K562 (cell line): Measurements from ENCODE around the gene DIS3L2.

ENCODE experiments used
- ARID3A ChIP-seq: IDR thresholded peaks from 2 replicates; pipeline ENCODE4 v1.6.1; 2012; ENCODE audit warnings: low read depth, low read length, improper control_type of control experiment, borderline replicate concordance
- CBX5 ChIP-seq: IDR thresholded peaks from 2 replicates; pipeline ENCODE4 v1.6.1; 2014; ENCODE audit warnings: low read depth, borderline replicate concordance
- EWSR1 ChIP-seq: fragments of 450-650 bp; IDR thresholded peaks from 2 replicates; pipeline ENCODE4 v1.6.1; 2018; ENCODE audit warnings: borderline replicate concordance, mild to moderate bottlenecking, low read depth, moderate library complexity; ENCODE audit not compliant: partially characterized antibody
- POLR2A ChIP-seq: fragments of 450-650 bp; conservative IDR thresholded peaks from 2 replicates; pipeline ENCODE4 v1.6.1; 2016
- SMARCB1 ChIP-seq: IDR thresholded peaks from 2 replicates; pipeline ENCODE4 v1.6.1; 2011; ENCODE audit warnings: improper control_type of control experiment, low read depth; ENCODE audit not compliant: insufficient read length
- YY1 ChIP-seq, 3 experiments: IDR thresholded peaks; 2 replicates each; pipeline ENCODE4 v1.6.1; 2011; ENCODE audit warnings: low read length in 2 of 3, mild to moderate bottlenecking in 2 of 3, moderate library complexity in 2 of 3, borderline replicate concordance in 1 of 3, control low read depth in 1 of 3, low read depth in 1 of 3; ENCODE audit not compliant: insufficient read depth in 3 of 3, insufficient replicate concordance in 2 of 3, control insufficient read depth in 1 of 3, insufficient read length in 1 of 3; ENCODE audit errors: extremely low read depth in 1 of 3
- ZNF174 ChIP-seq: fragments of 250-450 bp; sonication (Bioruptor Pico); IDR thresholded peaks from 2 replicates; pipeline ENCODE4 v1.4.0; 2020; ENCODE audit warnings: mild to moderate bottlenecking
- ZNF444 ChIP-seq: fragments of 250-450 bp; sonication (Bioruptor Pico); IDR thresholded peaks from 2 replicates; pipeline ENCODE4 v1.4.0; 2020; ENCODE audit warnings: mild to moderate bottlenecking, moderate library complexity

- TF ChIP-seq EWSR1, result no peak
- no peak for TF ChIP-seq ZNF444 (CRISPR knock-in tag)
- TF ChIP-seq ZNF174, result no peak
- TF ChIP-seq ARID3A, result no peak
- TF ChIP-seq YY1 (IDR thresholded peaks at IDR 0.05; ENCODE audit: borderline replicate concordance in 1 of 3, control insufficient read depth in 1 of 3, extremely low read depth in 1 of 3, insufficient read depth in 3 of 3, insufficient read length in 1 of 3, insufficient replicate concordance in 2 of 3, low read depth in 1 of 3, low read length in 2 of 3), result no peak
- TF ChIP-seq SMARCB1, result no peak
- TF ChIP-seq CBX5, result no peak
- TF ChIP-seq POLR2A, result no peak
These were observed 366.5 kb downstream of the DIS3L2 start for GRCh38 chr2:232328032-232328422.
